Subcutaneous adipose tissue (tissue), 4 donors: Measurements from ENCODE around the gene FHOD1. TPM values are rescaled to one million over a fixed set of nuclear protein-coding genes. Genes with fewer than 3 reads are reported as not detected.

ENCODE experiments used
- total RNA-seq, 4 donors: library from RNA; depleted of rRNA; stranded (reverse); fragments of >200 nt; gene quantifications; one replicate each; pipeline ENCODE4 v1.1.0, GENCODE V29; 2016
- TF ChIP-seq, protein P1 (sequence below): fragments of 450-650 bp; IDR thresholded peaks from one replicate; pipeline ENCODE4 v1.5.1; 2016; ENCODE audit warnings: low read depth, mild to moderate bottlenecking, control low read depth, antibody characterized with exemption, moderate library complexity

Gene FHOD1
- total RNA-seq, 4 donors from 2014 or later, result 10.3 to 83.3 (median 20.9) TPM

DNA sequence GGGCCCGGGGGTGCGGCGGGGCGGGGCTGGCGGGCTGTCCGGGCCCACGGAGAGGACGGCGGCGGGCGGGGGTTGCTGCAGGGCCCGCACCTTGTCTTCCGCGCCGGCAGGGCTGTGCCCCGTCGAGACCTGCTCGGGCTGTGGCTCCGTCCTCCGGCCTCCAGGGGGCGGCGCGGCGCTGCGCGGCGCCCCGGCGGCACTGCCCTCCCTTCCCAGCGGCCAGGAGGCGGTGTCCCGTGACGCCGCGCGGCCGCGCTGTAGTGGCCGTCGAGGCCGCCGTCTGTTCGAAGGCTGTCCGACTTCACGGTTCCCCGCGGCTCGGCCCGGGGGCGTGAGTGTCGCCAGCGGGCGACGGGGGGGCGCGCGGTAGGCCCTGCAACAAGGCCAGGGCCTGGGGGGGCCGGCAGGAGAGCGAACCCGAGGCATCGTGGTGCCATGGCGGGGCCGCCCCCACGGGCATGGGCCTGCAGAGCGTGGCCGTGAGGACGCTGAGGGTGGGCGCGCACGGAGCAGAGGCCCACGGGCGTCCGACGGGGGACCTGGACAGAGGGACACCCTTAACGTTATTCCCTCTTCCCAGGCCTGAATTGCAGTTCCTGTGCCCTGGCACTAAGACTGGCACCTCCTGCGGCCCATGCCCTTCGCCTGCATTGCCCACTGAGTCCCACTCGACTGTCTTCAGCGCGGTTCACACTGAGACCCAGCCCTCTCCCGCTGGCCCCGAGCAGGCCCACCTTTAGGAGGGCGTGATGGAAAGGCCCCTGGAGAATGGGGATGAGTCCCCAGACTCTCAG lies 32.2 kb upstream of the FHOD1 start, which contains the start of gene PLEKHG4:
Gene PLEKHG4 (plus strand): TSS at position 237 of the 794 bp plus-strand sequence. CDS start 513 bp downstream, at position 750.
- TF ChIP-seq, protein P1, sequence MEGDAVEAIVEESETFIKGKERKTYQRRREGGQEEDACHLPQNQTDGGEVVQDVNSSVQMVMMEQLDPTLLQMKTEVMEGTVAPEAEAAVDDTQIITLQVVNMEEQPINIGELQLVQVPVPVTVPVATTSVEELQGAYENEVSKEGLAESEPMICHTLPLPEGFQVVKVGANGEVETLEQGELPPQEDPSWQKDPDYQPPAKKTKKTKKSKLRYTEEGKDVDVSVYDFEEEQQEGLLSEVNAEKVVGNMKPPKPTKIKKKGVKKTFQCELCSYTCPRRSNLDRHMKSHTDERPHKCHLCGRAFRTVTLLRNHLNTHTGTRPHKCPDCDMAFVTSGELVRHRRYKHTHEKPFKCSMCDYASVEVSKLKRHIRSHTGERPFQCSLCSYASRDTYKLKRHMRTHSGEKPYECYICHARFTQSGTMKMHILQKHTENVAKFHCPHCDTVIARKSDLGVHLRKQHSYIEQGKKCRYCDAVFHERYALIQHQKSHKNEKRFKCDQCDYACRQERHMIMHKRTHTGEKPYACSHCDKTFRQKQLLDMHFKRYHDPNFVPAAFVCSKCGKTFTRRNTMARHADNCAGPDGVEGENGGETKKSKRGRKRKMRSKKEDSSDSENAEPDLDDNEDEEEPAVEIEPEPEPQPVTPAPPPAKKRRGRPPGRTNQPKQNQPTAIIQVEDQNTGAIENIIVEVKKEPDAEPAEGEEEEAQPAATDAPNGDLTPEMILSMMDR, result no peak

DNA sequence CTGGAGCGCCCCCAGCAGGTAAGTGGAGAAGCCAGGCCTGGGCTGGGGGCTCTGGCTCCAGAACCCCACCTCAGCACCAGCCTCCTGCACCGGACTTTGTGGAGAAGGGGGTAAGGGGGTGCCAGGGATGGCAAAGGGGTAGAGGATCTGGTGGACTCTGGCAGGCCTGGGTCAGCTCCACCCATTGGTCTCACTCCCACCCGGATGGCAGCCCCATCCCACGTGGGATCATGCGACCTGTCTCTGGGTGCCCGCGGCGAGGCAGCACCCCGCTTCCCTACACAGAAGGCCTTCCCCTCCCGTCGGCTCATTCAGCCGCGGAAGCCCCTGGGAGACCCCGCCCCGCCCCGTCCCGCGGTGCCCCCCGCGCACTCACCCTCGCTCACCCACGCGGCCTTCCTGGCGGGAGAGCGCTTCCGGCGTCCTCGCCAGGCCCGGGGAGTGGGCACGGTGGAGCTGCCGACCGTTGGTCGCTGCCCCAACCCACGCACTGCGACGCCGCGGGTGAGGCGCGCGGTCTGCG lies 31.6 kb upstream of the FHOD1 start:
- TF ChIP-seq, protein P1, result no peak

DNA sequence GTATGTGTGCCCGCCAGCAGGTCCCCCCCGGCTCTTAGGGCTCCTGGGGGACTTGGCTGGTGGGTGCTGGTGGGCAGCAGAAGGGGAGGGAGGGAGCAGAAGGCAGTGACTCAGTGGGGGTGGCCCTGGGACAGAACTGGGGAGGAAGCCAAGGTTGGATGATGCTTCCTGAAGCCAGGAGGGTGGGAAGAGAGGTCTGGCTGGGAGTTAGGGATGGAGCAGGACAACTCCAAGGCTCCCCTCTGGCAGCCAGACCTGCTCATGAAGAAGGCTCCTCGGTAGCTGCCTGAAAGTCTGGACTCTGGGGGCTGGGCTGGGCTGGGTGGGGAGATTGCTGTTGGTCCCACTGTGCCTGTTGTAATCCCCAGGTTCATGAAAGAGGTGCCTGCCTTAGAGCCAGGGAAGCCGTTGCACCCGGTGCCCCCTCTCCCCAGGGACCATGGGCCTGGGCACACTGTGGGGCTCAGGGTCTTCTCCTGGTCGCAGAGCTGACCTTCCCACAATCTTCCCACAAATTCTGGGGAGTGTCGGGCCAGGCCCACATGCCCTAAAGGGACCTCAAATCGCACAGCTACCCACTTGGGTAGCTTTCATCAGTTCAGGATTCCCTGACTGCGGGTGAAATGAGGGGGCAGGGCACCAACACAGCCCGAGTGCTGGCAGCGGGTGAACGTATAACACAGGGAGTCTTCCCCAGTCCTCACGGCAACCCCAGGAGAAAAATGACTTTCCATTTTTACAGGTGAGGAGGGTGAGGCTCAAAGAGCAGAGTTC lies 30.9 kb upstream of the FHOD1 start:
- TF ChIP-seq, protein P1, result no peak

DNA sequence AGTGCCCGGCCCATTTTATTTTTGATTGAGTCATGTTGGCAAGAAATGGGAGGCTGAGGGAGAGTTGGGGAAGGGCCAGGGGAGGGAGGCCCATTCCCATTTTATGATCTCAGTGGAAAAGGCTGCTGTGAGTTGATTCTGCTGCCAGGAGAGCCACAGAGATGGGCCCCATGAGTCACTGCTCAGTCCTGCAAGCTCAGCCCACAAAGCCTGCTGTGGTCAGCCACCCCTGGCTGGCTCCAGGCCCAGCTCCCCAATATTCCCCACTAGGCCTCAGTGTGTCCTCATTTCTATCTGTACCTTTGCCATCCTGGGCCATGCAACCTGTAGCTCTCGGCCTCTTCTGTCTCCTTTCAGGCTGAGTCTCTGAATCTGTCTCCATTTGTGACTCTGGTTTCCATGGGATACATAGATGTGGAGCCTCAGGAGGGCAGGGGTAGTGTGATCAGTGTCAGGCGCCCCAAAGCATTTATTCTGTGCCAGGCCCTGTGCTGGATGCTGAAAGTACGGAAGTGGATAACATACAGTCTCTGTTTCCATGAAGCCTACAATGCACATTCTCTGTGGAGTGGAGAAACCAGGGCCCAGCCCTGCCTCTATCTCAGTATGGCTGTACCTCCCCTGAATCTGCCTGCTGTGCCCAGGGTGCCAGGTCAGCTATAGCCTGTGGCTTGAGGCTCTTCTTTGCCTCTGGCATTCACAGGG lies 30.2 kb upstream of the FHOD1 start:
- TF ChIP-seq, protein P1, result no peak

DNA sequence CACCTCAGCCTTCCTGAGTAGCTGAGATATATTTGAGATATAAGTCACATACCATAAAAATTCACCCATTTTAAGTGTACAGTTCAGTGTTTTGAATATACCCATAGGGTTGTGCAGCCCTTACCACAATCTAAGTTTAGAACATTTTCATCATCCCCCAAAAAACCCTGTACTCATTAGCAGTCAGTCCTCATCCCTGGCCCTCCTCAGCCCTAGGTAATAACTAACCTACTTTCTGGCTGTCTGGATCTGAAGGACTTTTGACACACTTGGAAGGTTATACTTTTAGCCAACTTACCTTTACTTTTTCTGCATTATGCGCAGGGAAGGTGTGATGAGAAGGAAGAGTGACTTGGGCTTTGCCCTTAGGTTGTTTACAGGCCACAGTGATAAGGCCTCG lies 28.0 kb upstream of the FHOD1 start:
- TF ChIP-seq, protein P1, result no peak

DNA sequence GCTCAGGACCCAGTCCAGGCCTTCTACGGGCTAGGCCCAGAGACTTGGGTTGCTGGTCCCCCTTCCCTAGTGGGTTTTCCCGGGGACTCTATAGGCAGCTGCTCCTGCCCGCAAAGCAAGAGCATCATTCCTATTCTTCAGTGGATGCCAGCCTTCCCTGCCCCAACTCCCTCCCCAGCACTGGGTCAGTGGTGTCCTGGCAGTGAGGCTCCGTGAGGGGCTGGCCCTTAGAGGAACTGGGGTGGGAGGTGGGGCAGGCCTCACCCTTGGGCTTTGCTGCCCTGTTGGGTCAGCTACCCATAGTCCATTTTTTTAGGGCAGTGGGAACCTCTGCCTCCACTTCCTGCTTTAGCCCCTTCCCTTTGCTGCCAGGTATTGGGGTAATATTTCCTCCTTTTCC lies 24.2 kb upstream of the FHOD1 start:
- TF ChIP-seq, protein P1, result no peak
